Lower leg skin (tissue), 3 donors: ENCODE measurements around the gene CXorf65.

Source experiments
- CTCF ChIP-seq, 3 donors: fragments of 450-650 bp; IDR thresholded peaks; one replicate each; pipeline ENCODE4 v1.5.1; 2016; ENCODE audit warnings: antibody characterized with exemption in 3 of 3, mild to moderate bottlenecking in 3 of 3, moderate library complexity in 2 of 3
- POLR2A ChIP-seq, 2 donors: fragments of 450-650 bp; IDR thresholded peaks; one replicate each; pipeline ENCODE4 v1.6.1; 2016 to 2017; ENCODE audit warnings: antibody characterized with exemption in 2 of 2, mild to moderate bottlenecking in 1 of 2, moderate library complexity in 1 of 2

- TF ChIP-seq CTCF (IDR thresholded peaks at IDR 0.05): no peak
- no peak for TF ChIP-seq POLR2A (IDR thresholded peaks at IDR 0.05)
These were observed 6.8 kb downstream of the CXorf65 start for GRCh38 chrX:71099736-71100135.
